HG03439 (cell line): ENCODE measurements around the gene CDK16.

Experiments
- ATAC-seq: cut with Tn5 transposase; IDR thresholded peaks from one replicate; pipeline ENCODE4 v1.9.1; 2021; ENCODE audit warnings: mild to moderate bottlenecking, moderate library complexity; ENCODE audit not compliant: unreplicated experiment

The CDK16 gene

GRCh38 chrX:47206316-47206715 lies 12.2 kb upstream of the CDK16 start:
- ATAC-seq, result no peak

GRCh38 chrX:47208108-47208507 lies 10.4 kb upstream of the CDK16 start:
- ATAC-seq, result no peak

DNA sequence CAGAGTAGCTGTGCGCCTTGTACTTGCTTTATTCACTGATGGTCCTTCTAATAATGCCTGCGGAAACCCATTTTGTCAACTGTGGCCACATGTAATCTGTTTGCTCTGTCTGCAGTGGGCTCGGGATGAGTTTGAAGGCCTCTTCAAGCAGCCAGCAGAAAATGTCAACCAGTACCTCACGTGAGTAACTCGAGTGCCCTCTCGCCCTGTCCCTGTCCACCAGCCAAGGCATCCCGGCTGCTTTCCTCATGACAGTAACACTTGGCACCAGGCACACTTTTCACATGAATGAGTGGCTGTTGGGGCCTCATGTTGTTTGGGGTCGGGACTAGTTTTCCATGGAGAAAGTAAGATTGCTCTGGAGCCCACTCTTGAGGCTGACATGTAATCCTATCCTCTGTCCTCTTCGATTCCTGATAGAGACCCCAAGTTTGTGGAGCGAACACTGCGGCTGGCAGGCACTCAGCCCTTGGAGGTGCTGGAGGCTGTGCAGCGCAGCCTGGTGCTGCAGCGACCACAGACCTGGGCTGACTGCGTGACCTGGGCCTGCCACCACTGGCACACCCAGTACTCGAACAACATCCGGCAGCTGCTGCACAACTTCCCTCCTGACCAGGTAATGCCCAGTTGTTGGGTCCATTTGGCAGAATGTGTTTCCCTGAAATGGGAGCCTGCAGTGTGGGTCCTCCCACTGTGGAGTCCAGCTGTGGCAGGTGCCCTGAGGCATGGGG lies 8.8 kb upstream of the CDK16 start:
- ATAC-seq, result no peak

GRCh38 chrX:47210661-47211425 lies 7.6 kb upstream of the CDK16 start:
- no peak for ATAC-seq

DNA sequence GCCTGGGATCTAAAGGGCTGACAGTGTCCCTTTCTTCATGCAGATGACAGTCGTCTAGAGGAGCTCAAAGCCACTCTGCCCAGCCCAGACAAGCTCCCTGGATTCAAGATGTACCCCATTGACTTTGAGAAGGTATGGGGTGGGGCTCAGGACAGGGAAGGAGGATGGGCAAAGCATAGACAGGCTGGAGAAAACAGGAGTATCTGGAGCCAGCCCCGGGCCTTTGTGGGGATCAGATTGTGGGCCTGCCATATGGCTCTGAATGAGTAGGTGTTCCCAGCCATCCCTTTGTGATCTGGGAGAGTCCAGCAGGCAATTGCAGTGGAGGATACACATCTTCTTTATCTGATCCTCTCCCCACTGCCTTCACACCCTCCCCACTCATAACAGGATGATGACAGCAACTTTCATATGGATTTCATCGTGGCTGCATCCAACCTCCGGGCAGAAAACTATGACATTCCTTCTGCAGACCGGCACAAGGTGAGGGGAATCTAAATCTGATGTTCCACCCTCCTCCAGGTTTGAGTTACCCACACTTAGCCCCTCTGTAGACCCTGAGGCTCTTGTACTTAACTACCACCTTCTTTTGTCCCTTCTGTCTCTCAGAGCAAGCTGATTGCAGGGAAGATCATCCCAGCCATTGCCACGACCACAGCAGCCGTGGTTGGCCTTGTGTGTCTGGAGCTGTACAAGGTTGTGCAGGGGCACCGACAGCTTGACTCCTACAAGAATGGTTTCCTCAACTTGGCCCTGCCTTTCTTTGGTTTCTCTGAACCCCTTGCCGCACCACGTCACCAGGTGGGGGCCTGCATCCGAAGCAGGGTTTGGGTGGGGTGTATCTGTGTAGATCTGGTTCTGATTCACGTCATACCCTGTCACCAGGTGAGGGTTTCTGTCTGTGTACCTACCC lies 5.8 kb upstream of the CDK16 start:
- ATAC-seq, result no peak

GRCh38 chrX:47214435-47215077 lies 3.9 kb upstream of the CDK16 start:
- no peak for ATAC-seq

DNA sequence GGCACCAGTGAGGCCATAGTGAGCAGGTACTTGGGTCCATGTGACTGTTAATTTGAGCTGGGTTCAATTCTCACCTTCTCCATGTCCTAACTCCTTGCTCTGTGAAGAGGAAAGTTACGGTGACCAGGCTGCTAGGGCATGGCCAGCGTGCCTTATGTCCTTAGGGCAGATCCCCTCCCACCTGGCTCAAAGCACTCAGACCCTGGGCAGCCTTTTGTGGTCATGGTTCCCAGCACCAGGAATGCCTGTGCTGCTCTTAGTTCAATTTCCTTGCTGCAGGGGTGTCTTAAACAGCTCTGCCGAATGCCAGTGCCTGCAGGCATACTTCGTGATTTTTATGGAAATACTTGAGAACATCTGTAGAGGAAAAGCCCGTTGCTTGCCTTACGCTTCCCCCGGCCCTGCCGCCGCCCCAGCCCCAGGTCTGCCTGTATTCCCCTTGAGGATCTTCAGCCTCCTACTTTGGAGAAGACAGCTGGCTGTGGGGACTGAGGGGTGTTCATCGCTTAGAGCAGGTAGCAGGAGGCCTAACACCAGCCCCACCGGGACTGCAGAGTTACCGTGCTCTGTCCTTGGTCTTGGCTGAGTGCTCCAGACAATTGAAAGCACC lies 3.1 kb upstream of the CDK16 start:
- no peak for ATAC-seq

GRCh38 chrX:47216393-47216925 lies 2.0 kb upstream of the CDK16 start:
- ATAC-seq, result no peak

- ATAC-seq, result no peak
Observed at GRCh38 chrX:47217121-47217851, 1.2 kb upstream of the CDK16 start.

DNA sequence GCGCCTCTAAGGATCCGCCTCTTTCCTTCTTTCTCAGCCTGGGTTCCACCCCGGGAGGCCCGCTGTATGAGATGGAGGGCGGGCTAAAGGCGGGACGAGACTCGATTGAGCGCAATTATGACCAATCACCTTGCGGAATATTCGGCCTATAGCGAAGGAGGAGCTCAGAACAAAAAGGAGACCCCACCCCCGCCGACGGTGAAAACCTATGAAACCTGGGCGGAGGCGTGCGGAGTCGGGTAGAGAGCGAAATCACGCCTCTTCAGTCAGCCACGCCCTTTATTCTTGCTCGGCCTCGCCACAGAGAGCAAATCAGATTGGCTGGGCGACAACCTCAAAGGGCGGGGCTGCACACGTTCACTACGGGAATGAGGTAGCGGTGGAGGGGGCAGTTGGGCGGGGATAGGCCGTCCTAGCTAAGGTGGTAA lies 615 bp upstream of the CDK16 start:
- peak; percentile 89 for ATAC-seq

DNA sequence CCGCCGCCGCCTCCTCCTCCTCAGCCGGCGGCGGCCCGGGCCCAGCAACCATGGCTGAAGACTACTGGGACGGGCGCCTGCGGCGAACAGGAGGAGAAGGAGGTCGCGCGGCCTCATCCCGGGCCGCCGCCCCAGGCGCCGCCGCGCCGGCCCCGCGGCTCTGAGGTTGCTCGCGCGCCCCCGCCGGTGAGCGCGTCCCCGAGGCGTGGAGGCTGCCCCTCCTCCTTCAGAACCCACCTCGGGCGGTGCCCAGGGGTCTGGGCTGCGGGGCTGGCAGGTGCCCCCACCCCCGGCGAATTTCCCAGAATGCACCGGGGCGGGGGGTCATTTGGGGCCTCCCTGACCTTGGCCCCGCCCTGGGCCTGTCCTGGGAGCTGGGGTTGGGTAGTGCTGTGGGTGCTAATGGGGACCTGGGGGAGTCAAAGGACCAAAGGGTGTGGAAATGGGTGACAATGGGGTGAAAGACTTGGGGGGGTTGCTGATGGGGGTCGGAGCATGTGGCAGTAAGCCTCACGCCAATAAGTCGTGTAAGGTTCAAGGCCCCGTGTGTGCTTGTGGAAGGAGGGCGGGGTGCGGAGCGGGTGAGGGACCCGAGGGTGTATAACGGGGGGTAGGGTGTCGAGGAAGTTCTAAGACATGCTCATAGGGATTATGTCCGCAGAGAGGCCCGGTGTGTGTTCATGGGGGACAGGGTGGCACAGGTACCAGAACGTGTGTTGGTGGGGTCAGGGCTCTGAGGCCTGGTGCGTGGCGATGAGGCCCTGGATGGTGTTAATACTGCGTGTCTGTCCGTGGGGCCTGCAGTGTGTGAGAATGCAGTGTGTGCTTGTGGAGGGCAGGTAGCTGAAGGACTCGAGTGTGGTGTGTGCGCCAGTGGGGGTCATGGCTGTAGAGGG lies 687 bp downstream of the CDK16 start:
- no peak for ATAC-seq

GRCh38 chrX:47221756-47222155 lies 3.3 kb downstream of the CDK16 start:
- ATAC-seq, result no peak

DNA sequence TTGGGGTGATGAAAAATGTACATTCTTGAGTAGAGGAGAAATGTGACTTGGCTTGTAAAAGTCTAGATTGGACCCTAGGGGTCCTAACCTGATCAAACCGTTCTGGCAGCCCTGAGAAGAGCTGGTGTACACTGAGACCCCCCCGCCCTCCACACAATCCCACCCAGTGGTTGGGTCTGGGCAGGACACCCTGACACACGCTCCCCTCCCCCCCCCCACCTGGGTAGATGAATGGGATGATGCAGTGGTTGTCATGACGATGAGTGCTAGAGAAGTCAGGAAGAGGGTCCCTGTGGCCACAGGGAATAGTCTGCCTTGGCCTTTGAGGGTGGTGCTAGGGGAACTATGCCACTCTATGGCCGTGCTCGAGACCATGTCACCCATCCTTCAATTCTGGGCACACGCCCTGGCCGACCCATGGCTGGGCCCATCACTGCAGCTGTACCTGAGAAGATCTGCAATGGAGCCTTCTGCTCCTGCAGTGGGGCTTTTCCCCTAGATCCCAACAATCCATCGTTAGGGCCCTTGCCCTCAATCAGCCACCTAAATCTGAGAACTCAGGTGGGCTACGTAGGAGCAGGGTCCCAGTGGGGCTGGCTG lies 4.4 kb downstream of the CDK16 start:
- ATAC-seq, result no peak

DNA sequence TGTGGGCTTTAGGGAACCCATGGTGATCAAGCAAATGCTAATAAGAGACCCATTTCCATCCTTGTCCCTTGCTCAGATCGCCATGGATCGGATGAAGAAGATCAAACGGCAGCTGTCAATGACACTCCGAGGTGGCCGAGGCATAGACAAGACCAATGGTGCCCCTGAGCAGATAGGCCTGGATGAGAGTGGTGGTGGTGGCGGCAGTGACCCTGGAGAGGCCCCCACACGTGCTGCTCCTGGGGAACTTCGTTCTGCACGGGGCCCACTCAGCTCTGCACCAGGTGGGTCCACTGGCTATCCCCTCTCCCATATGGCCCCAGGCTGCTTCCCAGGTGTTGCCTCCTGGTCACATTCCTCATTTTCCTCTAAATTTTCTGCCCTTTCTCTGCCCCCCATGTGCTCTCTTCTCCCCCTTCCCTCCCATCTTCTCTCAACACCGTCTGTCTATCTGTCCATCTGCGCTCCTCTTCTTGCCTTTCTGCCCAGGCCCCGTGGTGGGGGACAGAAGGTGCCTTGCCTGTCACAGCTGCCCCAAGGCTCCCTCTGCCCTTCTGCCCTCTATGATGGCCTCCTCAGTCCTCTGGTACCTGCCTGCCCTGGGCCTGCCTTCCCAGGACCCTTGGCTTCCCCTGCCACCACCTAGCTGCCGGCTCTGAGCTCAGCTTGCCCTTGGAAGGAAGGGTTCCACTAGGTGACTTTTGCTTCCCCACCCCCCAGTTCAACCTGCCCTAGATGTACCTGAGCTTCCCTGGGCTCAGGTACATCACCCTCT lies 5.2 kb downstream of the CDK16 start:
- ATAC-seq, result no peak

GRCh38 chrX:47224266-47224895 lies 5.9 kb downstream of the CDK16 start:
- ATAC-seq, result no peak

DNA sequence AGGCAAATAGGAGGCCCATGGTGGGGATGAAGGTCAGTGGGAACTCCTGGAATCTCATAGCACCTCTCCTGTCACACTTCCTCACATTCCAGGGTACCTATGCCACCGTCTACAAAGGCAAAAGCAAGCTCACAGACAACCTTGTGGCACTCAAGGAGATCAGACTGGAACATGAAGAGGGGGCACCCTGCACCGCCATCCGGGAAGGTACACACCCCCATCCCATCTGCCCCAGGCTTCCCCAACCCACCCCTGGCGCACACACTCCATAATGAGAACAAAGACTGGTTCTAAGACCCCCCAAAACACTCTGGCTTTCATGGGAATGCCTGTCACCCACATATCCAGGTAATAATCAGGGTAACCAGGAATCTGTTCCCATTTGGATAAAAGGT lies 6.4 kb downstream of the CDK16 start:
- no peak for ATAC-seq

- no peak for ATAC-seq
Observed at GRCh38 chrX:47226071-47226470, 7.6 kb downstream of the CDK16 start.
